Measurements from ENCODE around the gene AFF2.

Gene AFF2

DNA sequence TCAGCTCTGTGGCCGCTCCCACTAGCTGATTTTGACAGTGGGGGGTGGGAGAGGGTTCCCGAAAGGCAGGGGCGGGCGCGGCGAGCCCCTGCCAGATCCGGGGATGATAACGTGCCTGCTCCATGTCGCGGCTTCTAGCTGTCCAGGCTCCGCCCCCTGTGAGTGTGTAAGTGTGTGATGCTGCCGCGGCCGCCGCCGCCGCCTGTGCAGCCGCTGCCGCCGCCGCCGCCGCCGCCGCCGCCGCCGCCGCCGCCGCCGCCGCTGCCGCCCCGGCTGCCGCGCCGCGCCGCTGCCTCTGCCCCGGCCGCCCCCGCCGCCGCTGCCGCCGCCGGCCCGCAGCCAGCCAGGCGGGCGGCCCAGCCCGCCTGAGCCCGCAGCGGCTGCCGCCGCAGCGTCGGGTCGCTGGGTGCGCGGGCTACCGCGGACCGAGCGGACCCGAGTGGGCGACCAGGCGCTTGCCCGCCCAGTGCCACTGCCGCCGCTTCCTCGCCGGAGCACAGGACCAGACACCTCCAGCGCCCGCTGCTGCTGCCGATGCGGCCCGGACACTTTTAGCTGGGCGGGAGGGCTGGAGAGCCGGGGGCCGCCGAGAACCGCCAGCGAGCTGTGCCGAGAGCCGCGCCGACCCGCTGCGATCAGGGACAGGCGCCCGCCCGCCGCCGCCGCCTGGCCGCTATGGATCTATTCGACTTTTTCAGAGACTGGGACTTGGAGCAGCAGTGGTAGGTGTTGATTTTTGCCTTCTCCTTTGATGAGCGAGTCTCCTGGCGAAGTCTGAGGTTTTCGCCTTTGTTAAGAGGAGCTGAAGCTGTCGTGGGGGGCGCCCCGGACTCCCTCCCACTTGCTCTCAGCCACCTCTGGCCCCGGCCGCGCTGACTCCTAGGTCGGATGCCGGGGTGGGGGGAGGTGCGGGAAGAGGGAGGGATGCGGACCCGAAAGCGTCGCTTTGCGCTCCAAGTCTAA, at the start of gene AFF2:
Gene AFF2, plus strand, starts transcription at position 195 of the 963 bp plus-strand sequence. Its CDS starts 481 bp downstream, at position 676.
- no peak for DNase-seq (ENCODE audit: low read depth in 2 of 2)

DNA sequence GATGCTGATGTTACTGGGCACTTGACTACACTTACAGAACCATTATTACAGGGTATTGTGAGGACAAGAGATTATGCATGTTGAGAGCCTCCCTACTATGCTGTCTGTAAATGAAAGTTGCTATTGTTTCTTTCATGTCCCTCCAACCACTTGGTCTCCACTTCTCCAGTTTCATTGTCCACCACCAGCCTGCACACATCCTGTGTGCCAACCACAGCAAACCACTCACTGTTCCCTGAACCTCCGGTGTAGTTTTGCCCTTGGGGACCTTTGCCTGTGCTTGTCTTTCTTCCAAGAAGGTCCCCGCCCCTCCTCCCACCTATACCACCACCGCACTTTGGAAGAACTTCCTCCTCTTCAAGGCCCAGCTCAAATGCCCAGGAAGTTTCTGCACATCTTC, 43.1 kb upstream of the AFF2 start:
- DNase-seq (ENCODE audit: low read depth in 2 of 2), result no peak

DNA sequence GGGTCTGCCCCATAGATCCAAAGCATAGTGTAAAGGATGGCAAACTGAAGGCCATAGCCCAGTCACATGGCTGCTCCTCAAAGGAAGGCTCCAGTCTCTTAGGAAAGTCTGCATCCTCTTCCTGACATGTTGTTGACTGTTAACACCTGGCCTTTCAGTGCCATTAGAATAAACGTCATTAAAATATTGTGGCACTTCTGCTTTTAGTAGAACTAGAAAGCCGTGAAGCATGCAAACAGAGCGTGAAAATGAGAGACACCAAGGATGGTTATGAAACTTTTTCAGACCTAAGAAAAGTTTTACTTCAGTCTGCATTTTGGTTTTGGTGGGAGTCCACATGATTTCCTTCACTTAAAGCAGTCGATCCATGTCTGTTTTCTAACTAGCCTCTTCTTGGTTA, 41.1 kb upstream of the AFF2 start:
- no peak for DNase-seq (ENCODE audit: low read depth in 2 of 2)

DNA sequence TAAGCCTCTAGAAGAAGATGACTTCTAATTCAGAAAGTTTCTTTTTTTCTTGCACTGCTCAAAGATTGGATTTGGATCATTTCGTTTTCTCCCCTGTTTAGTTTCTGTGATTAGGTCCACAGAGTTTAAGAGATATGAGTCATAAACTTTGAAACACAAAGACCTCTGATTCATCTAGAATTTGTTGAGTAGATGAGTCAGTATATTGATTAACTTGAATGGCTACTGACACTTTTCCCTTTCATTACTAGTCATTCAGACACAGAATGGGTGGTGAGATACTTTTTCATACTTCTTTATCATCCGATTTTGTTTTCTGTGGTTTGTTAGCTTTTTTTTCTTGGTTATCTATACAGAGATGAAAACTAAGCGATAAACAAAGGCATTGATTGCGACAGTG, 34.1 kb upstream of the AFF2 start:
- no peak for DNase-seq (ENCODE audit: low read depth in 2 of 2)

DNA sequence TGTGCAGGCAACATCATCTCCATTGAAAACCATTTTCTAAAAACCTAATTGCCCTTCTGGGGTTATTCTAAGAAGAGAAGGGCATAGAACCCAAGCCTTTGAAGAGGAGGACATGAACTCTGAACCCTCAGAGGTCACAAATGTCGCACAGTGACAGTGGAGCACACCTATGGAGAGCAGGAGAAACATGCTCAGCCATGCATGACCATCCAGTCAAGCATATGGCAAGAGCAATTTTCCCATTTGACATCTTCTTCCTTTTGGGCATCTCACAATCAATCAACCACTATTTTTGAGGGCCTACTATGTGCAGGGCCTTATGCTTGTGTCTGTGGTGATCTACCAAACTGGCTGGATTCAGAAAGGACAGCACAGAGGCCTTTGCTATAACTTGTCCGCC, 30.1 kb upstream of the AFF2 start:
- DNase-seq (ENCODE audit: low read depth in 2 of 2), result no peak

DNA sequence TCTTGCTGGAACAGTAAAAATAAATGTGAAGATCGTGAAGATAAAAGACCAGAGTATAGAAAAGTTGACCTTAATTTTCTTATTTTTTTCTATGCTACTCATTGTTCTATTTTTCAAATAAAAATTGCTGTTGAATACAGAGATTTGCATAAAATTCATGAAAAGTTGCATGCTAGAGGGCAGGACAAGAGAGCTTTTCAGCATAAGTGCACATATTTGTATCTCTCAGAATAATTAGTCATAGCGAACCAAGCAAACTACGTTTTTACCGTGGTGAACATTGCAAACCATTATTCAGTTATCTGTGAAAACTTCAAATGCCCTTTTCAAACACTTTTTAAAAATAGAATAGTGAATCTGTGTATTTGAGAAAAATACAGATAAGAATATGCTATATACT, 26.4 kb upstream of the AFF2 start:
- DNase-seq (ENCODE audit: low read depth in 2 of 2), result no peak

DNA sequence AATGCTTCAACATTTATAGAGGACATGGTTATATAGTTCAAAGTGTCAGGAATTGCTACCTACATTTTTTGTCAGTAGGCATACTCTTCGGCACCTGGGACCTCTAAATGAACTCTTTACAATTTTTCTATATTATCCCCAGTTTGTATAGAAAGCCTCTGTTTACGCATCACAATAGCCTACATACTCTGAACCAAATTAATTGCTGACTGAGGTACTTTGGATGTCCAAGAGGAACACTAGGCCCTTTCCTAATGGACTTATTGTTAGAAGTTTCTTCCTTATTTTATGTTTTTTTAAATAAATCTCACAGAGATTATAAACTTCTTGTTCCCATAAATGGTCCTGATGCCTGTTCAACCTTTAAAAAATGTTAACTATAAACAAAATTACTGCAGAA, 8.4 kb upstream of the AFF2 start:
- no peak for DNase-seq (ENCODE audit: low read depth in 2 of 2)

DNA sequence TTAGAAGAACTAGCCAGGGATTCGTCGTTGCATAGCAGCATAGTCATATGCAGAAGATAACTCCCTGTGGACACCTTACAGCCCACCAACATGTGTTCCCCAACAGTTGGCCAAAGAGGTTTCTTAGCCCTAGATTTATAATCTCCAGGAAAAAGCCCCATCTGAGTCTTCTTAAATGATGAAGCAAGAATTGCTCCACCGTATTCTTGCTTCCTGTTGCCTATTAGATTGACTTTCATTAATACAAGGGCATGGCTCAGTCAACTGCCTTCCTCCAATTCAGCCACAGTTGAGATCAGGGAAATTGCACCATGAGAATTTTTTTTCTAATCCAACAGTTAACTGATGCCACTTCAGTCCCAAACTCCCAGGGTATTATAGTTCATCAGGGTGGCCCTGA, 5.2 kb upstream of the AFF2 start:
- DNase-seq (ENCODE audit: low read depth in 2 of 2), result no peak

DNA sequence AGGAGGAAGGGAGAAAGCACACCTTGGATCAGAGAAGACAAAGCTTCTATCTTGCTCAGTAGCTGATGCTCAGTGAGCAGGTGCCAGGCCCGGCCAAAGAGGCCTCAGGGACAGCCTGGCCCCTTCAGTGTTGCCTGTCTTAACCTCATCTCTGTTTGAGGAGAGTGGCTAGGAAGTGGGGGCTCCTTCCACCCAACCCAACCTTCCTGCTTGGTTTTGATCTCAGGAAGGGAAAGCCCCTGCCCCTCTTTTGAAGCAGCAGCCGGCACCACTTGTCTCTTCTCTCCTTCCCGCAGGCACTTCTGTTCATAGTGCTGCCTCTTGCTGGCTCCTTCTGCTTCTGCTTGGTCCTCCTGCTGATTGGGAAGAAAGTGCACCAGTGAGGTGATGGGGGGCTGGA, 2.4 kb upstream of the AFF2 start:
- no peak for DNase-seq (ENCODE audit: low read depth in 2 of 2)

DNA sequence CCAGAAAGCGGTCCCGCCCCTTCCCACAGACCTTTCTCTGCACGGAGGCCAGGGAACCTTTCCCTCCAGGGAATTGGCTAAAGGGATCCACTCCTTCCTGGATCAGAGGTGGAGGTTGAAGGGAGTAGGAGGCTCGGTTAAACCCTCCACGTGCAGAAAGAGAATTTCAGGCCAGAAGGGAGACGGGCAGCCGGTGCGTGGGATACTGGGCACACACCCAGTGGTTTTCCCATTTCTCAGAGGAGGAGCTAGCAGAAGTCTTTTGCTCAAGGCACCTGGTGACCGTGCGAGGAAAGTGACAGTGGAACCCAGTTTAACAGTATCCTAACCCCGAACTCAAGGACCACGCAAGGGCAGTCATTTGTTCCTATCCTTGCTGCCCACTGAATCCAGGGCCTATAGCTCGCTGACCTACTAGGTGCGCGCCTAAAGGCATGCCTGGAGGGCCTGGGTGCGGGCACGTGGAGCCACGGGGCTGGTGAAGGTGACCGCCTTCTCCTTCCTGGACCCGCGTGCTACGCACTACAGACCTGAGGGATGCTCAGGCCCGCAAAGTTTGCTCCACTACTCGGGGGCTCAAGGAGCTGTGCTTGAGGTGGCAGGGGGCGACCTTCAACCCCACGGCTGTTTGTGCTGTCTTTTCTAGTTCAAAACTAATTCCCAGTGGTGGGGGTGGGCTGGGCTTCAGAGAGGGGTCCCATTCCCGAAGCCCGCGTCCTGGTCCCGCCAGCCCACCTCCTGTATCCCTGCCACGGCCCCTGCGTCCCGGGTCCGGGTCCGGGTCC, 587 bp upstream of the AFF2 start:
- DNase-seq (ENCODE audit: low read depth in 2 of 2), result no peak

DNA sequence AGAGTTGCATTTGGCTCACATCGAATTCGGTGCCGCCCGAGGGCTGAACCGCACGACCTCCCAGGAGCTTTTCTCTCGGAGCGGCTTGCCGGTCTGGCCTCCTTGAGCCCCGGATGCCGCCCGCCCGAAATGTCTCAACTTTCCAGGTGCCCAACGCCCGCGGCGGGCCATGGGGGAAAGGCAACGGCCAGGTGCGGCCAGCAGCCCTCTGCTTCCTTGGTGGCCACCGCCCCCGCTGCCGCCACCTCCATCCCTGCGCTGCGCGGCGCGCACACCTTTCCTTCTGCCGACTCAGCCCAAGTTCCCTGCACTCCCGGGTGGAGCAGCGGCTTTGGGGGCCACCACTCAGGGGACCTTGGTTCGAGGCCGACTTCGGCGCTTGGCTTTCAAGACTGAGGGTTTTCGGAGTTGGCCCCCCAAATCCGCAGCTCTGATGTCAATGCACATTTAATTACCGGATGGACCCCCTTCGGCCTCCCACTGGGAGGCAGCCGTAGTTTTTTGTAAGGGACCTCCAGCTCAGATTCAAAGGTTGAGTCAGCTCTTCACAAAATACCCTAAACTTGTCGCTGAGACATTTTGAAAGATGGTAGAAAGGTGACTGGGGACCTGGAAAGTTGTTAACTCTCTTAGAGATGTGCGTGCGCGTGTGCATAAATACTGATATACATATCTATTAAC, 1.1 kb downstream of the AFF2 start:
- DNase-seq (ENCODE audit: low read depth in 2 of 2), result no peak

DNA sequence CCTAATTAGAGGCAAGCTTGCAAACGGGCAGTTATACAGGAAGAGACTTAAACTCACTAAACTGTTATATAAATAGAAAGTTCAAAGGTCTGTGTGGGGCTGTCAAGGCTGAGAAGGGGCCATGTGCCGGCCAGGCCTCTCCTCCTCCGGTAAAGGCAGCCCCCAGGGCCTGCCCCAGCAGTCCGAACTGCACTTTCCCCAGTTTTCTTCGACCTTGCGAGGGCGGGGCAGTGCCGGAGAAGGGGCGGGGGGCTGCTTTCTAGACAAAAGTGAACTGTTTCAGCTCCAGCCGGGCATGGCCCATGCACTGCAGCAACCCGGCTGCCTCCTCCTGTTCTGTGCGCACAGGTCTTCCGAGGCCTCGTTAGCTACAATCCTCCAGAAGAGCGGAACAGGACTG, 4.1 kb downstream of the AFF2 start:
- DNase-seq (ENCODE audit: low read depth in 2 of 2), result no peak

DNA sequence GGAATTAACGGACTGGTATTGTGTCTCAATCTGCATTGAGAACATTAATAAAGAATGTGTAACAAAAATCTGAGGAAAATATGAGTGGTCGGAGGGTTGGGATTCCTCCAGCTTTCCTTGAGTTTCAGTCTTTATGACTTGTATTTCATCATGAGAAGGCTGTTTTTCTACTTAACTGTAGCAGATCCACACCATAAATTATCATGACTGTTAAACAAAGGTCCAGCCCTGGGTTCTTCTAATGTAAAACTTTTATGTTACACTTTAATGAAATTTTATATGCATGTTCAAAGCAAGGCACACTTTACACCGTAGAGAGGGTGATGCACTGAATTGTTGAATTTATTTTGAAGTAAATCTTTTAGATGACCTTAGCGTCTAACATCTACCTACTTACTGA, 7.0 kb downstream of the AFF2 start:
- DNase-seq (ENCODE audit: low read depth in 2 of 2), result no peak

DNA sequence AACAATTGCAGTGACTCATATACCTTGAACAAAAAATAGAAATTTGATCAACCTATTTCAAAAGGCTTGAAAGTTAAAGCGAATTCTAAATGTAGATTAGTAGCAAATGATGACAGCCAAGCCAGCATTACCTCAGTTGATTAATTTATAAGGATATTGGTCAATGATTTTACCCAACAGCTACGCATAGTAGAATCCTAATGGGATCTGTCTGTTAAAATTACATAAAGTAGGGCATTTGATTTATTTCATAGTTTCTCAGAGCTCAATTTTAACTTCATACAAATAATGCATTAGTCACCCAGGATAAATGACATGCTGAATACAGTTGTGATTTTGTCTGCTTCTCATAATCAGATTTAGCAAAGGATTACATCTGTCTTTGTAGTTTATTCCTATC, 12.0 kb downstream of the AFF2 start:
- DNase-seq (ENCODE audit: low read depth in 2 of 2), result no peak

DNA sequence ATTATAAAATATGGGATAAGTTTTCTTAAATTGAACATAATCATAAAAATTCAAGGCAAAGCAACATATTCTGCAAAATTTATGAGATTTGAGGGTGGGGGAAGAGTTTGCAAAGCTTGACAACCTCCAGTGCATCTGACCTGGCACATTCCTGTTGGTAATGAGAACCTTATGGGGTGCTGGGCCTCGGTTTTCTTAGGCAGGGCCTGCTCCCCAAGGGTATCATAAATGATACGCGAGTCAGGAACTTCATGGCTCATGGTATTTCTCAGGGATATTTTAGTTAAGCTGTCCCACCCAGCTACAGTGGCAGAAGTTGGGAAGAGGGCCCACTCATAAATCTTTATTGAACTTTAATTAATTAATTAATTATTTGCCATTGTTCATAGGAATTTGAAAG, 13.2 kb downstream of the AFF2 start:
- no peak for DNase-seq (ENCODE audit: low read depth in 2 of 2)

DNA sequence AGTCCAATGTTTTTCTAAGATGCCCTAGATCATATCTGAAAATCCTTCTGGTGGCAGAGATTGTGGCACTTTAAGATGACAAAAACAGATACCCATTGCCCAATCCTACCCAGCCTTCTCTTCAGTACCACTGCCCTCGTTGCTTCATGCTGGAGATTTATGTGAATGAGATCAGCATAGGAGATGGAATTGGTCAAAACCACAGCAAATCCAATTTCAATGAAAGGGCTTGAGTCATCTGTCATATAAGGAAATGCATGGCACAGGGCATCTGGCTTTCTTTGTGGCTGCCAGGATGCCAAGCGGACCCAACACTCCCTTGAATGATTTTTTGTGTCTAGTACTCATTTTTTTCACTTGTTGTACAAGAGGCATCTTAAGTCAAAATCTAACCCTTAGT, 16.8 kb downstream of the AFF2 start:
- no peak for DNase-seq (ENCODE audit: low read depth in 2 of 2)

DNA sequence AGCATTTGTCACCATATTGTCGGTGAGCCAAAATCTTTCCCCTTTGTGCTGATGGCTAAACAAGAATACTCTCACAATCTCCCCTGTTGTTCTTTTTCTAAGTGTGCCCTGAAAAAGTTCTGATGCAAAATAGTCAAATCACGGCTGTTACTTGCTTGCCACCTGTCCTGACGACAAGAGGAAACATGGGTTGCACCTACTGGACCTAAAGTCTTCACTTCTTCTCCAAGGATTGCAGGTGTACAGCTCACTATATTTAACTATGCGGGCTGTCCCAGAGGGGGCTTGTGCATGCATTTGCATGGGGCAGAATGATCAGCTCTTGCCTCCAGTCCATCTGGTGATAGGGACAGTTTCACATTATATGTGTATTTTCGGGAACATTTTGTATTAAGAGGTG, 21.6 kb downstream of the AFF2 start:
- no peak for DNase-seq (ENCODE audit: low read depth in 2 of 2)

DNA sequence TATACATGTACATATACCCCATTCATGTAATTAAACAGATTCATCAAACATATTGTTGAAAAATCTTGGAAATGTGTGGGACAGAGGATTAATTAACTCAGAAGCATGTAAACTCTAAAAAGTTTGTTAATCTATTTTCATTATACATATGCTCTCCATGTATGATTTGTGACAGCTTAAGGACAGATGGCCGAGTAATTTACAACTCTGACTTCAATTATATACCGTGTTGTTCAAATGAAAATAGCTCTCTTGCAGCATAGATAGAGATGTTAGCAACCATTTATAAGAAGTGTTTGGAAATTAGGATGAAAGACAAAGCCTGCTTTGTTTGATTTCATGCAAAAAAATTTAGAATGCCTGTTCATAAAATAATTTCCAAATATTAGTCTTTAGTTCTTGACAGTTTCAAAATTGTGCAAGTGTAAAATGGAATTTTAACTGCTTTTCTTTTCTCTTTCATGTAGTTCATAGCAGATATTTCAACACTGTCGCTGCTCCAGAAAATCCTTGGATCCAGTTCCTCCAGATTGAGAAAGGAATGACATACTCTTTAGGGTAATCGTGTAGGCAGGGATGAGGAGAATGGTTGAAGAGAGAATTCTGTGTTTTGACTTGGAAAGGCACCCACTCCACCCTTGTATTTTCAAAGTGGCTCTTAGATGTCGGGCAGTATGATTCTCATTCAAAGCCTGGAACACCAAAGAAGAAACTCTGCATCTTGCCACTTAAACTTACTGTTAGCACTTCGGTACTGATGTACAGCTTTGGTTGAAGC, 23.1 kb downstream of the AFF2 start:
- DNase-seq (ENCODE audit: low read depth in 2 of 2), result no peak

DNA sequence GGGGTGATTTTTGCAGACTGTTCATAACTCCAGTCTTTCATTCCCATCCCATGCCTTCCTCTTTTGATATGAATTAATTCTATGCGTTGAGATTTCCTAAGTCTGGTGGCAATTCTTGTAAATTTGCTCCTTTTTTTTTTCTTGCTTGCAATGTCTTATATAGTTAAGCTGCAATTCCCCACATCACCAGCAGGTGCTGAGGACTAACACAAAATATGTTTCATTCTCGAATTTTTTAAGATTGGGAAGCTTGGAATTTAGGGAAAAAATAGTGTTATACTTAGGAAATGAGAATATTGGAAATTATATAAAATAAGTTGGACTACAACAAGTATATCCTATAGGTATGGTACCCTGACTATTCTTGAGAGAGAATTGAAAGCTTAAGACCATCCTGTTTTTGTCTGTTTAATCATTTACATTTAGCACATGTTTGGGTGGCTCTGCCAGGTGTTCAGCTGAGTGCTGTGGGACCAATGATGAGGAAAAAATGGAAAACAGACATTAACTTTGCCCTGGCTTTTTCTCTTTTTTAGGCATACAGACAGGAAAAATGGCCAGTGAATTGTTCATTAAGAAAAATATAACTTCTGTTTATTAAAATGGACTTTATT, 30.2 kb downstream of the AFF2 start:
- DNase-seq (ENCODE audit: low read depth in 2 of 2), result no peak

DNA sequence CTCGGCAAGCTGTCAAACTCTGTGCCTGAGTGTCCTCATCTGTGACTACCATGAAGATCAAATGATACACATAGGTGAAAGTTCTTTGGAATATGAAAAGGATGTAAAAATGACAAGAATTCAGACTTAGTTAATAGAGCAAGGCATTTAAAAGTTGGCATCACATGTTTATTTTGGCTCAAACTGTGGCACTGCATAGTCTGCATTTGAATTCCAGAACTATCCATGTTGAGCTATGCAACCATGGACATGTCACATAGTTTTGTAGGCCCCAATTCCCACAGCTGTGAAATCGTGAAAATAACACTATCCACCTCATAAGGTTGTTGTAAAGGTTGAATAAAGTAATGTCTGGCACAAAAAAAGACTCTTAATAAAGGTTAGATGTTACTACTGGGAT, 33.9 kb downstream of the AFF2 start:
- DNase-seq (ENCODE audit: low read depth in 2 of 2), result no peak

DNA sequence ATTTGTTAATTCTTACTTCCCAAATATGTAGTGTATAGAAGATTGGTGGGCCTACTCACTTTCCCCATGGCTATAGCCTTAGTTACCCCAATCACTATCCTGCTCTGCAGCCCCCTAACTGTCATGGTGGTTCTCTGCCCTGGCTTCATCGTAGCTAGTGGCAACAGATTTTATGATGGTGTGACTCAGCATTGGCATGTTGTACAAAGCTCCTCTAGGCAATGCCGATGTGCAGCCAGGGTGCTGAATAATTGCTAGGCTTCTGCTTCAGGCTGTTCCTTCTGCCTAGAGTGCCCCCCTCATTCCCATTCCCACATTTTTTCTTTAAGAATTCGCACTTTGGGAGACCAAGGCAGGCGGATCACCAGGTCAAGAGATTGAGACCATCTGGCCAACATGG, 35.2 kb downstream of the AFF2 start:
- no peak for DNase-seq (ENCODE audit: low read depth in 2 of 2)
